Spleen (tissue), 11 donors: ENCODE measurements around the gene BEST1. TPM values are rescaled to one million over a fixed set of nuclear protein-coding genes. Genes with fewer than 3 reads are reported as not detected.

Experiments
- DNase-seq: peaks from one replicate; pipeline ENCODE4 v3.0.0-alpha.2; 2020
- H3K27ac ChIP-seq, 8 donors: fragments of 200-600 bp; sonication (generic) in 7 of 8; 1 replicate in 4 of 8; 2 replicates in 4 of 8; pipeline versions ENCODE4 v1.5.0 to v1.8.0; 2016 to 2021; ENCODE audit warnings: inconsistent platforms in 4 of 8, mild to moderate bottlenecking in 4 of 8, moderate library complexity in 1 of 8
- H3K27me3 ChIP-seq, 7 donors: fragments of 200-600 bp; sonication (generic) in 6 of 7; replicated peaks in 1 of 7; 1 replicate in 4 of 7; 2 replicates in 3 of 7; pipeline versions ENCODE4 v1.5.0 to v1.8.0; 2016 to 2021; ENCODE audit warnings: inconsistent platforms in 3 of 7, mild to moderate bottlenecking in 1 of 7
- H3K36me3 ChIP-seq, 6 donors: fragments of 200-600 bp; sonication (generic) in 5 of 6; 1 replicate in 4 of 6; 2 replicates in 2 of 6; pipeline versions ENCODE4 v1.5.0 to v1.8.0; 2016 to 2021; ENCODE audit warnings: inconsistent platforms in 2 of 6
- H3K4me1 ChIP-seq, 6 donors: fragments of 200-600 bp; sonication (generic) in 5 of 6; 1 replicate in 3 of 6; 2 replicates in 3 of 6; pipeline versions ENCODE4 v1.5.0 to v1.8.0; 2016 to 2021; ENCODE audit warnings: inconsistent platforms in 3 of 6
- H3K4me3 ChIP-seq, 8 donors: fragments of 200-600 bp; sonication (generic) in 7 of 8; 1 replicate in 4 of 8; 2 replicates in 4 of 8; pipeline versions ENCODE4 v1.5.0 to v1.8.0; 2016 to 2021; ENCODE audit warnings: inconsistent platforms in 4 of 8, mild to moderate bottlenecking in 4 of 8, moderate library complexity in 2 of 8
- H3K9me3 ChIP-seq, 8 donors: fragments of 200-600 bp; sonication (generic) in 7 of 8; 1 replicate in 4 of 8; 2 replicates in 4 of 8; pipeline versions ENCODE4 v1.5.0 to v1.8.0; 2016 to 2021; ENCODE audit warnings: inconsistent platforms in 4 of 8
- POLR2A ChIP-seq, 3 donors: fragments of 450-650 bp; IDR thresholded peaks; one replicate each; pipeline ENCODE4 v1.5.1; 2017; ENCODE audit warnings: antibody characterized with exemption in 3 of 3, mild to moderate bottlenecking in 1 of 3
- POLR2AphosphoS5 ChIP-seq, 3 donors: sonication (generic); formaldehyde crosslinking; IDR thresholded peaks; one replicate each; pipeline ENCODE4 v1.5.1; 2017; ENCODE audit warnings: antibody characterized with exemption in 3 of 3
- WGBS, 5 donors: extraction: QIAGEN DNeasy Blood & Tissue Kit in 3 of 5; methylation state at CpG; one replicate each; pipeline versions ENCODE4 v1.1.5 to v1.1.7; 2013 to 2018; 5-methylcytosine and 5-hydroxymethylcytosine counted together
- intact Hi-C: fragments of 100-400 bp; cut with DNase I; formaldehyde crosslinking; loops from one replicate; pipeline ENCODE4 v1.15.0; 2023; ENCODE audit warnings: low total_unique reads
- polyA plus RNA-seq, 3 donors: library from polyadenylated mRNA; stranded (reverse); fragments of 200-250 nt; gene quantifications; one replicate each; pipeline ENCODE4 v1.2.1, GENCODE V29; 2013
- total RNA-seq, 7 donors: library from RNA; depleted of rRNA in 3 of 7; stranded (reverse); fragments of >200 nt in 3 of 7; fragmentation: NEBNext Ultra II Directional in 4 of 7; extraction: Animal tissue kit (Norgen Biotek cat#: 25700) in 4 of 7; gene quantifications; one replicate each; pipeline versions ENCODE4 v1.1.0 to v1.2.1, GENCODE V29; 2016 to 2021
- TF ChIP-seq, protein P1 (sequence below), 11 experiments: fragments of 200-600 bp in 7 of 11; fragments of 450-650 bp in 4 of 11; sonication (generic) in 4 of 11; IDR thresholded peaks in 8 of 11; conservative IDR thresholded peaks in 3 of 11; 1 replicate in 7 of 11; 2 replicates in 4 of 11; pipeline versions ENCODE4 v1.4.0 to v1.8.0; 2016 to 2021; ENCODE audit warnings: antibody characterized with exemption in 11 of 11, inconsistent platforms in 4 of 11, mild to moderate bottlenecking in 1 of 11
- donor health status: healthy with polysubstance abuse.
- donor health status: DM: no; HTN: no; CAD: no; lungs with moderate emphysema.
- donor health status: DM: no; HTN: no; CAD: no.
- donor health status: Bipolar disorder and iron deficiency.
- donor health status: healthy.
- donor health status: DM: no; HTN: no; CAD: no.
- donor health status: DM: yes; HTN: yes; CAD: no.

BEST1 gene
- total and polyA plus RNA-seq, 10 donors, result 2.6 to 20.4 (median 10.8) TPM

DNA sequence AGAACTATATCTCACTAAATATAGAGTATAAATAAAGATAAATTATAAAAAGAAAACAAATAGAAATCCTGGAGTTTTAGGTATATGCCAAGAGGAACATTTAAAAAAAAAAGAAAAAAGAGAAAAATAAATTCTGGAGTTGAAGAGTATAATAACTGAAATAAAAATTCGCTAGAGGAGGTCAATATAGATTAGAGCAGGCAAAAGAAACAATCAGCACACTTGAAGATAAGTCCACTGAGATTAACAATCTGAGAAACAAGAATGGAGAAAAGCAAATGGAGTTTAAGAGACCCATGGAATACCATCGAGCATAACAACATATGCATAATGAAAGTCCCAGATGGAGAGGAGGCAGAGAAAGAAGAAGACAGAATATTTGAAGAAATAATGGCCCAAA, 14.3 kb upstream of the BEST1 start:
- WGBS, 5 donors, result 69 to 82% (median 71%) methylated on average over 2 of the region's 2 CpGs
- H3K36me3 ChIP-seq, result no peaks in the 10 kb centered on the region
- no peaks in the 10 kb centered on the region for H3K4me1 ChIP-seq
- peaks cover 0 to 15% (median 0%) of the 10 kb centered on the region in 7 donors for H3K27me3 ChIP-seq
- no peak overlapping the region for H3K27ac ChIP-seq
- TF ChIP-seq POLR2AphosphoS5 (IDR thresholded peaks at IDR 0.05), result no peak
- TF ChIP-seq POLR2A (IDR thresholded peaks at IDR 0.05), result no peak
- TF ChIP-seq, protein P1, sequence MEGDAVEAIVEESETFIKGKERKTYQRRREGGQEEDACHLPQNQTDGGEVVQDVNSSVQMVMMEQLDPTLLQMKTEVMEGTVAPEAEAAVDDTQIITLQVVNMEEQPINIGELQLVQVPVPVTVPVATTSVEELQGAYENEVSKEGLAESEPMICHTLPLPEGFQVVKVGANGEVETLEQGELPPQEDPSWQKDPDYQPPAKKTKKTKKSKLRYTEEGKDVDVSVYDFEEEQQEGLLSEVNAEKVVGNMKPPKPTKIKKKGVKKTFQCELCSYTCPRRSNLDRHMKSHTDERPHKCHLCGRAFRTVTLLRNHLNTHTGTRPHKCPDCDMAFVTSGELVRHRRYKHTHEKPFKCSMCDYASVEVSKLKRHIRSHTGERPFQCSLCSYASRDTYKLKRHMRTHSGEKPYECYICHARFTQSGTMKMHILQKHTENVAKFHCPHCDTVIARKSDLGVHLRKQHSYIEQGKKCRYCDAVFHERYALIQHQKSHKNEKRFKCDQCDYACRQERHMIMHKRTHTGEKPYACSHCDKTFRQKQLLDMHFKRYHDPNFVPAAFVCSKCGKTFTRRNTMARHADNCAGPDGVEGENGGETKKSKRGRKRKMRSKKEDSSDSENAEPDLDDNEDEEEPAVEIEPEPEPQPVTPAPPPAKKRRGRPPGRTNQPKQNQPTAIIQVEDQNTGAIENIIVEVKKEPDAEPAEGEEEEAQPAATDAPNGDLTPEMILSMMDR (IDR thresholded peaks at IDR 0.05 in 8 of 11, conservative IDR thresholded peaks at IDR 0.05 in 3 of 11), result no peak
- H3K4me3 ChIP-seq, result no peak overlapping the region
- peaks cover 0 to 39% (median 27%) of the 10 kb centered on the region in 8 donors for H3K9me3 ChIP-seq
- DNase-seq, result no peak
- intact Hi-C loops, result no loop called here

DNA sequence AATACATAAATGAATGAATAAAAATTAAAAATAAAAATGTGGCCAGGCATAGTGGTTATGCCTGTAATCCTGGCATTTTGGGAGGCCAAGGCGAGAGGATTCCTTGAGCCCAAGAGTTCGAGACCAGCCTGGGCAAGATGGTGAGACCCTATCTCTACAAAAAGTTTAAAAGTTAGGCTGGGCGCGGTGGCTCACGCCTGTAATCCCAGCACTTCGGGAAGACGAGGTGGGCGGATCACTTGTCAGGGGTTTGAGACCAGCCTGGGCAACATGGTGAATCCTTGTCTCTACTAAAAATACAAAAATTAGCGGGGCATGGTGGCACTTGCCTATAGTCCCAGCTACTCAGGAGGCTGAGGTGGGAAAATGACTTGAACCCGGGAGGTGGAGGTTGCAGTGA, 9.7 kb upstream of the BEST1 start:
- Histone ChIP-seq H3K4me1 (no peaks in the 10 kb centered on the region), H3K27ac (no peak overlapping the region), H3K4me3 (no peak overlapping the region), H3K27me3 (peaks cover 0 to 2% (median 0%) of the 10 kb centered on the region in 7 donors), H3K36me3 (no peaks in the 10 kb centered on the region), H3K9me3 (peaks cover 0 to 27% (median 25%) of the 10 kb centered on the region in 8 donors)
- DNase-seq, result no peak
- intact Hi-C loops, result loop anchor here (10.0 kb wide), 1 partner anchor 146 kb away; the partner anchor contains the start of genes FEN1 and TMEM258
- TF ChIP-seq POLR2AphosphoS5 (IDR thresholded peaks at IDR 0.05), result no peak
- TF ChIP-seq POLR2A (IDR thresholded peaks at IDR 0.05), result no peak
- TF ChIP-seq, protein P1 (IDR thresholded peaks at IDR 0.05 in 8 of 11, conservative IDR thresholded peaks at IDR 0.05 in 3 of 11), result no peak
- WGBS, 5 donors, result 87 to 95% (median 88%) methylated on average over 10 of the region's 10 CpGs

DNA sequence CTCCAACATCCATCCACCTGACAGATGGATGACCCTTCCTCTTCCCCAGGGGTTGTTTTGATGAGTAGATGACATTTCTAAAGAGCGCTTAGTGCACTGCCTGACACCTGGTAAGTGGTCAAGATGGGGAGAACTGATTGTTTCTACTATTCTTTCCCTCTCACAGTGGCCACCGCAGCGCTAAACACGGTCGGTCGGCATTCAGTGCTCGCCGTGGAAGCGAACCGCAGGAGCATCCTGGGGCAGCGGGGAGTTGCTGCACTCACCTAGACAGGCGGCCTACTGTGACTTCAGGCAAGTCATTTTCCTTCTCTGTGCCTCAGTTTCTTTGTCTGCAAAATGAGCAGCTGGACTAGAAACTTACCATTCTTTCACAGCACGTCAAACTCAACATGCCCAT, 5.0 kb upstream of the BEST1 start:
- no peaks in the 10 kb centered on the region for H3K9me3 ChIP-seq
- peaks cover 4 to 26% (median 13%) of the 10 kb centered on the region in 6 donors for H3K4me1 ChIP-seq
- no peaks in the 10 kb centered on the region for H3K27me3 ChIP-seq
- no peak for DNase-seq
- intact Hi-C loops, result loop anchor here (5.0 to 10.0 kb wide), 2 partner anchors 137 to 150 kb away; partner anchors contain the start of genes FEN1 and TMEM258
- no peak overlapping the region for H3K4me3 ChIP-seq
- TF ChIP-seq, protein P1 (IDR thresholded peaks at IDR 0.05 in 8 of 11, conservative IDR thresholded peaks at IDR 0.05 in 3 of 11), result no peak
- TF ChIP-seq POLR2AphosphoS5 (IDR thresholded peaks at IDR 0.05), result no peak
- TF ChIP-seq POLR2A (IDR thresholded peaks at IDR 0.05), result no peak
- WGBS, 5 donors, result 92 to 96% (median 94%) methylated on average over 13 of the region's 13 CpGs
- H3K27ac ChIP-seq, result no peak overlapping the region
- no peaks in the 10 kb centered on the region for H3K36me3 ChIP-seq

DNA sequence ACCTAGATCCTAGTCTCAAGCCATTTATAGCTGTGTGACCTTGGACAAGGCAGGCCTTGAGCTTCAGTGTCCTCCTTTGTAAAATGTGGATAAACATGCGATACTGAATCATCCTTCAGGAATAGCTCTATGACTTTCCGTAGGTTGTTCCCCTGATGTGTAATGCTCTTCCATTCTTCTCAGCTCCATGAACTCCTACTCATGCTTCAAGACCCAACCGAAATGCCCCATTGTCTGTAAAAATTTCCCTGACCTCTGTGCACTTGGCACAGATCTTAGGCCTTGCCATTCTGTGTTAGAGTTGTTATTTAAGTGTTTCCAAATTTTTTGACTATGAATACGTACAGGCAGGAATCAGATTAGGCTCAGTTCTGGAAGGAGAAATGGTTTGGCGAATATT, 3.3 kb upstream of the BEST1 start:
- no peak overlapping the region for H3K27ac ChIP-seq
- no peaks in the 10 kb centered on the region for H3K9me3 ChIP-seq
- no peak for DNase-seq
- no peaks in the 10 kb centered on the region for H3K27me3 ChIP-seq
- no peak overlapping the region for H3K4me3 ChIP-seq
- peaks cover 4 to 33% (median 16%) of the 10 kb centered on the region in 6 donors for H3K4me1 ChIP-seq
- intact Hi-C loops, result loop anchor here (2.0 to 10.0 kb wide), 3 partner anchors 48 to 152 kb away; partner anchors contain the start of genes FEN1 and TMEM258
- WGBS, 5 donors, result 92 to 96% (median 92%) methylated on average over 5 of the region's 5 CpGs
- TF ChIP-seq POLR2A (IDR thresholded peaks at IDR 0.05) (no peak), POLR2AphosphoS5 (IDR thresholded peaks at IDR 0.05) (no peak)
- TF ChIP-seq, protein P1 (IDR thresholded peaks at IDR 0.05 in 8 of 11, conservative IDR thresholded peaks at IDR 0.05 in 3 of 11), result no peak
- no peaks in the 10 kb centered on the region for H3K36me3 ChIP-seq
